Epidermal melanocyte (primary cell): ENCODE results near the gene CD99.
"Not testable (repeated sequence)": the region's sequence is repeated elsewhere in the genome, so short reads cannot be mapped to it uniquely, and the experiment has no call there.

Experiments used
- DNase-seq: peaks from one replicate; pipeline ENCODE4 v3.0.0; 2011; ENCODE audit warnings: low spot score; ENCODE audit not compliant: insufficient read length

The CD99 gene

GRCh38 chrX:2719774-2720447 is 28.8 kb downstream of the CD99 start:
- no peak for DNase-seq

DNA sequence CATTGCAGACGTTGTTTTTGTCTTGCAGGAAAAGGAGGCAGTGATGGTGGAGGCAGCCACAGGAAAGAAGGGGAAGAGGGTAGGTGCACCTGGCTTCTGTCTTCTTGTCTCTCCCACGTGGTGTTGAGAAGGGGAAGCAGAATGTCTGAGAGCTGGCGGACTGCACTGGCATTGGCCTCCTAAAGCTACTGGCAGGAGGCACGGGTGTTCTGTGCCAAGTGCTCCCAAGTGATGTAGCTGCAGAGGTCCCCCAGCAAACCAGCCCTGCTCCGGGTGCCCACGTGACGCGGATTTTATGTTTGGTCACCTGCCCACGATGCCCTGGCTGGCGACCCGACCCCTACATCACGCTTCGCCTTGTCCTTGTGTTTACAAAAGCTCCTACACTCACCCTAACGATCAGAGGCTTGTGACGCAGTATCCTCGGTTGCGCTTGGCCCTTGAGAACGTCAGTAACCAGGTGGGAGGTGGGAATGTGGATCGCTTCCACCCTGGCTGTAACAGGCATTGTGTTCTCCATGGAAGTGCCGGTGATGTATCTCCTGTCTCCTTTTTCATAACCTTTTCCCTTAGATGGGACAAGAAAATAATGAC is 32.3 kb downstream of the CD99 start:
- DNase-seq: no peak

GRCh38 chrX:2727264-2727663 is 36.2 kb downstream of the CD99 start:
- DNase-seq: not testable (repeated sequence)

GRCh38 chrX:2732076-2732475 is 41.0 kb downstream of the CD99 start:
- no peak for DNase-seq

GRCh38 chrX:2732649-2733048 is 41.6 kb downstream of the CD99 start:
- no peak for DNase-seq

DNA sequence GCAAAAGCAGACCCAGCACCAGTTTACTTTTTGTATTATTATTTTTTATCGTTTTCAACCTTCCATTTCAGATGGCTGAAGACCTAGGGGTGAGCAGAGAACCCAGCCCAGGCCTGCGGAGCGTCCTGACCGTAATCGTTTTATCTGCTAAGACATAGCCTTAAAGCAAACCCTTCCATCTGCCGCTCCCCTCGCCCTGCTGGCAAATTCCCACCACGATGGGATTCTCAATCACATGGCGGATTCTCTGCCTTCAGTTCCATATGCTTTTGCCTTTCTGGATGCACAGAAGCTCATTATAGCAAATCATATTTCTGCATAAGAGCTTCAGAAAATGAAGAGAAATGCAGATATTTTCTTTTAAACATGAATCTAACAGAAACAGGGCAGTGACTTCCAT is 42.2 kb downstream of the CD99 start:
- no peak for DNase-seq

GRCh38 chrX:2735270-2735669 is 44.2 kb downstream of the CD99 start:
- DNase-seq: no peak

- no peak for DNase-seq
Observed at GRCh38 chrX:2740672-2741071, 49.6 kb downstream of the CD99 start.

- no peak for DNase-seq
Observed at GRCh38 chrX:2741386-2741785, 50.3 kb downstream of the CD99 start.

- DNase-seq: not testable (repeated sequence)
Observed at GRCh38 chrX:2746250-2746649, 55.2 kb downstream of the CD99 start.

DNA sequence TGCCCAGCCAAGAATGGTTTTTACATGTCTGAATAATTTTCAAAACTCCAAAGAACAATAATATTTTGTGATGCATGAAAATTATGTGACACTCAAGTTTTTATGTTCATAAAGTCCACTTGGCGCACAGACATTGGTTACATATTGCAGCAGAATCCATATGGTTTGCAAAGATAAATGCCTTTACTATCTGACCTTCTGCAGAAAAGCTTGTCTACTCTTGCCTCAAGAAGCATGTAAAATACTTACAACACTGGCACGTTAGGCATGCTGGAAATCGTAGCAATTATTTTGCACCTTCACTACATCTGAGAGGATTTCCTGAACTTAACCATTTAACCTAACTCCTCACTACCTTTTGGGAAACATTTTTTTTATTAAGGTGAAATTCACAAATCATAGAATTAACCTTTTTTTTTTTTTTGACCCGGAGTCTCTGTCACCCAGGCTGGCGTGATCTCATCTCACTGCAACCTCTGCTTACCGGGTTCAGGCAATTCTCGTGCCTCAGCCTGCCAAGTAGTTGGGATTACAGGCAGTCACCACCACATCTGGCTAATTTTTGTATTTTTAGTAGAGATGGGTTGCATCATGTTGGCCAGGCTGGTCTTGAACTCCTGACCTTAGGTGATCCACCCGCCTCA is 57.2 kb downstream of the CD99 start:
- no peak for DNase-seq

GRCh38 chrX:2748815-2749188 is 57.7 kb downstream of the CD99 start:
- DNase-seq: no peak

- DNase-seq: no peak
Observed at GRCh38 chrX:2751291-2751690, 60.2 kb downstream of the CD99 start.

DNA sequence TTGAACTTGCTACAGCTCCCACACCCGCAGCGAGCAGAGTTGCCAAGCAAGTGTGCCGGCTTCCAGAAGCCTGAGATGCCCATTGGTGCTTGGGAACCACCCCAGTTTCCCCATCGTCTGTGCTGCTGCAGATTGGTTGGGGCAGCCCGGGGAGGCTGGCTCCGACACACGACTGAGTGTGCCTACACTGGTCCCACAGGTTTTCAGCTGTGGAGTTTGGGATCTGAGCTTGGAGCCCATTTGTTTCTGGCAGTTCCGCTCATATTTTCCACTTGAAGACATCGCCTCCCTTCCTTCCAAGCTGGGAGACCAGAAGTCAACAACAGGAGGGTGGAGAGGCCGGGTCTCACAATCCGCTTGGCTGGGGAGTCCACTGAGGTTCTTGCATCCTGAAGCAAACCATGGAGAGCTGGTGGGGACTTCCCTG is 60.8 kb downstream of the CD99 start, which contains the start of gene XG:
Gene XG (plus strand): TSS at position 167 of the 427 bp plus-strand sequence. CDS start 235 bp downstream, at position 402.
- DNase-seq: not testable (repeated sequence)

DNA sequence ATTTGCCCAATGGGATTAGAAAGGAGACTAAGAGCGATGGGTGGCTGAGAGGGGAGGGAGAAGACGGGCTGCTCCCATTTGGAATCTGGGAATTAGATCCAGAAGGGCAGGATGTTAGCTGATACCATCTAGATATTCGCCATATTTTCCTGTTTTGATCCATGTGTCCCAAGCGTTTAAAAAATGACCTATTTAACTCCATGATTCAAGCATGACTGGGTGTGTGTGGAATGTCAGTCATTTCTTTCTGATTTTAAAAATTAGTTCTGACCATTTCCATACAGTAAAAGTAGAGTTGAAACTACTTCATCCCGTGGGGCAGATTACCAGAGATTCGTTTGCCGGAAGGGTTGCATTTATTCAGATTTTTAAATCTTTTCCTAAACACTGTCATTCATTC is 61.3 kb downstream of the CD99 start:
- not testable (repeated sequence) for DNase-seq

DNA sequence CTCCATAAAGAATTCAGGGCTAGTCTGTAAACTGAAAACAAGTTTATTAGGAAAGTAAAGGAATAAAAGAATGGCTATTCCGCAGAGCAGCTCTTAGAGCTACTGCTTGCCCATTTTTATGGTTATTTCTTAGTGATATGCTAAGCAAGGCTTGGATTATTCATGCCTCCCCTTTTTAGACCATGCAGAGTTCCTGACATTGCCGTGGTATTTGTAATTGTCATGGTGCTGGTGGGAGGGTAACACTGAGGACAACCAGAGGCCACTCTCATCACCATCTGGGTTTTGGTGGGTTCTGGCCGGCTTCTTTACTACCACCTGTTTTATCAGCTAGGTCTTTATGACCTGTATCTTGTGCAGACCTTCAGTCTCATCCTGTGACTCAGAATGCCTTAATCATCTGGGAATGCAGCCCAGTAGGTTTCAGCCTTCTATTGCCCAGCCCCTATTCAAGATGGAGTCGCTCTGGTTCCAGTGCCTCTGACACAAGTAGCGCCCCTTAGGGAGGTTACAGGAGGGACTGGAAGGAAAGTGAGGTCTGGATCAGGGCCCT is 64.1 kb downstream of the CD99 start:
- DNase-seq: not testable (repeated sequence)

DNA sequence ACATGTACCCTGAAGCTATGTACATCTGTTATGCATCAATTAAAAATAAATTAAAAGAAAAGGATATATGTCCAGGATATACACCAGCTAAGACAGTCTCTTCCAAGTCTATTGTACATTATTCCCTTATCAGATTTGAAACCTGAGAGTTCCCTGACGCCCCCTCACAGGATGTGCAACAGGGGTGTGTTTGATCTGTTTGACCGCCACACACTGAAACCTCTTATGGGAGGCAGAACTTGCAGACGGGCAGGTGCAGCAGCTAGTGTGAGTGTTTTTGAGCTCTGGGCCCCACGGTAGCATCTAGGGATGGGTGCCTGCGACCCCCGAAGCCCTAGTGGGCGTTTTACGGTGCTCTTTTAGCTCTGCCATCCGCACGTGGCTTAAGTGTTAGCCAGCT is 65.5 kb downstream of the CD99 start:
- DNase-seq: no peak

GRCh38 chrX:2761246-2761645 is 70.2 kb downstream of the CD99 start:
- DNase-seq: no peak

GRCh38 chrX:2762671-2763070 is 71.6 kb downstream of the CD99 start:
- DNase-seq: not testable (repeated sequence)

GRCh38 chrX:2764766-2765548 is 73.9 kb downstream of the CD99 start:
- not testable (repeated sequence) for DNase-seq

DNA sequence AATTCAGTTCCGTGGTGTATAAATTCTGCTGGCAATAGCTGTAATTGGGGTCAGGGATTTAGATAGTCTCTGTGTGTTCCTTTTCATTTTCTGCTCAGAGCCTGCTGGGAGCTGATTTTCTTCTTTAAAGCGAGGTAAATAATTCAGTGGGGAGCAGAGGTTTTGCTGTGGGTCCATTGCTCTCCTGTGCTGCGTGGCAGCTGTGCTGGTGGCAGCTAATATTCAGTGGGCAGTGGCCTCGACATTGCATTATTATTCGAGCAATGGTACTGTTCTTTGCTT is 74.4 kb downstream of the CD99 start:
- no peak for DNase-seq

DNA sequence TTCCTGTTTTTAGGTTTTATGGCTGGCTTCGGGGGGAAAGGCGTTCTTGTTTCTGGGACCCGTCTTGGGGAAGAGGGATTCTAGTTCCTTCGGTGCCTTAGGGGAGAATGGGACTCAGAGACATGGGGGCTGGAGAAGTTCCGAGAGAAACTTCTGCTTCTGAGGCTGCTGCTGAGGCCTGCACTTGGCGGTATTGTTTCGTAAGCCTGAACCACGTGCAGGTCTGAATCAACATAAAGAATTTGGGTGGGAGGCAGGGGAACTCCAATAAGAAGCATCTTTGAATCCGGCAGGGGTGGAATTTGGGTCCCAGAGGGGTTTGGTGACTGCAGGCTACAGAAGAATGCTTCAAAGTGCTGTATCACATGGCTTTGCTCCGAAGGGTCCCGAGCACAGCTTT is 75.8 kb downstream of the CD99 start:
- DNase-seq: no peak
